Stimulated activated CD4-positive, alpha-beta T cell treated with anti-CD3 and anti-CD28 coated beads, Interleukin-12 subunit alpha, Interleukin-12 subunit beta, amount 100 ng/mL, for 24 hours (primary cell): ENCODE measurements around the gene TXNRD3.

ENCODE experiments used
- DNase-seq, 2 experiments: peaks; one replicate each; pipeline ENCODE4 v3.0.0-alpha.2; 2020; ENCODE audit warnings: low read depth in 2 of 2

The TXNRD3 gene

DNA sequence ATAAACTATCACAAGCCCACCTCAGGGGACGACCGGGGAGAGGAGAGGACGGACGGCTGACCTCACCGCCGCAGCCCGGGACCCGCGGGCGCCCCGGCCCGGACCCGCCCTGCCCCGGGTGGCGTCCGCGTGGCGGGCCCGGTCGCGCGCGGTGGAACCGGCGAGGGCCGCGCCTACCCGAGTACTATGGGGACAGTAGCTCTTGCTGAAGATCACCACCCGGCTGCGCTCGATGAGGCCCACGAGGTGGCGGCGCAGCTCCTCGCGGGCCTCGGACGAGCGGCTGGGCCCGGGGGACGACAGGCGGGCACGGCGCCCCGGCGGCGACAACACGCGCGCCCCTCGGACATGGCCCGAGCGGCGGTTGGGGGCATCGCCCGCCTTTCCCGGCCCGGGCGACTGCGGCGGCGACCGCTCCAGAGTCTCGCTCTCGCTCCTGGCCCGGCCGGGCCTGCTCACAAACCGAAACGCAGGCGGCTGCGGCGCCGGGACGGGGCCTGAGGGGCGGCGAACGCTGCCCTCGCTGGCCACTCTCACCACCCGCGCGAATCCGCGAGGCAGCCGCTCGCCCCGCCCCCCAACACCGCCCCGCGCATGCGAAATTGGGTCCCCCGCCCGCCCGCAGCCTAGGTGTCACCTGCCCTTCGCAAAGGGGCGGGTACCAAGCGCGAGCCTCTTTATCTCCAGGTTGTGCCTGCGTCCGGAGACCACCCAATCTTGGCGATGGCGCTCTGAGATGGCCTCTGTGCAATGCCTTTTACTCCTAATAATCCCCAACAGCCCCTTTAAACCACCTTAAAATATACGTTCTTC lies at the start of gene TXNRD3:
Gene TXNRD3, minus strand, starts transcription at position 554 of the 813 bp plus-strand sequence.
- peak; percentile 58 to 80 for DNase-seq

DNA sequence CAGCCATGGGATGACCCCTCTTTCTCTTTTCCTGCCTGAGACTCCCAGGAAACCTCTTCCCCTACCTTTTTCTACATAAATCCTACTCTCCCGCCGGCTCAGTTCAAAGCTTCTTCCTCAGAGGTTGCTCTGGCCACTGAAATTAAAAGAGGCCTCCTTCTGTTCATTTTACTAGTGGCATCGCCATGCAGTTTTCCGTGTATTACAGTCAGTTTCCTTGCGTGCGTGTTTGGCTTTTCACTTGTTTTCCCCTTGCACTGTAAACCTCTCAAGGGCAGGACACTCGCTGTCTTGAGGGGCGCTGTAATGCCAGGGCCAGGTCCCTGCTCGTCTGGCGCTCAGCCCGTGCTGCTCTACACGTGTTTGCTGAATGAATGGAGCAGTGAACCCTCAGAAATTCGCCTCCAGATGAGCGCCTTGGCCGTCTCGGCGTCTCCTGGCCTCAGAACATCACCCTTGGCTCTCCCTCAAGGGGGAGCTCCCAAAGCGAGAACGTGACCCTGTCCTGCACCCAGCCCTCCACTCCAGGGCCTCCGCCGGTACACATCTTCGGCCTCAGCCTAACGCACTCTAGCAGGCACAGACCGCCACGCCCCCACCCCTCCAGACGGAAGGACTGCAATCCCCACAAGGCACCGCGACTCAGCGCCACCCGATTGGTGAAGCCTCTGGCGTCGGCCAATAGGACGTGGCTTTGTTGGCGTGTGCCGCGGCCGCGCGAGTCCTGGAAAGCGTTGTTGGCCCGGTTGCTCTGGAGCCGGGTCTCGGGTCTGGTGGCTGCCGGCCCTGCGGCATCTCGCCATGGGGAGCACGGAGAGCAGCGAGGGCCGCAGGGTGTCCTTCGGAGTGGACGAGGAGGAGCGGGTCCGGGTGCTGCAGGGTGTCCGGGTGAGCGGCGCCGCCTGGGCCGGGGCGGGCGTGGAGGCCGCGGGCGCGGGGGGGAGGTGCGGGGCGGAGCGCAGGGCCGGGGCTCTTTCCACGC lies 48.9 kb upstream of the TXNRD3 start, which contains the start of gene CHCHD6:
Gene CHCHD6, plus strand, starts transcription at position 729 of the 982 bp plus-strand sequence. Its CDS starts 73 bp downstream, at position 802.
- DNase-seq: peak; percentile 93 to 95

DNA sequence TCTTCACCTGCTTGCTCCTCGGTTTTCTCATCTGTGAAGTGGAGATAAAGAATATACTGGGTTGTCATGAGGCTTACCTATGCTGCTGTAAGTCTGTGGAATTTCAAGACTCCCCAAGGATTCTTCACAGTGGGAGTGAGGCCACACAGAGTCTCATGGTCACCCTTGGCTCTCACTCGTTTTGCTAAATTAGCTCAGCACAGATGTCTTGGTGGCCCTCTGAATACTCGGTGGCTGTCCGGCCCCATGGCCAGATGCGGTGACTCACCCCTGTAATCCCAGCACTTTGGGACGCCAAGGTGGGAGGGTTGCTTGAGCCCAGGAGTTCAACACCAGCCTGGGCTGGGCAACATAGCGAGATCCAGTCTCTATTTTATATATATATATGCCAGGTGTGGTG lies 44.1 kb upstream of the TXNRD3 start:
- DNase-seq: no peak

DNA sequence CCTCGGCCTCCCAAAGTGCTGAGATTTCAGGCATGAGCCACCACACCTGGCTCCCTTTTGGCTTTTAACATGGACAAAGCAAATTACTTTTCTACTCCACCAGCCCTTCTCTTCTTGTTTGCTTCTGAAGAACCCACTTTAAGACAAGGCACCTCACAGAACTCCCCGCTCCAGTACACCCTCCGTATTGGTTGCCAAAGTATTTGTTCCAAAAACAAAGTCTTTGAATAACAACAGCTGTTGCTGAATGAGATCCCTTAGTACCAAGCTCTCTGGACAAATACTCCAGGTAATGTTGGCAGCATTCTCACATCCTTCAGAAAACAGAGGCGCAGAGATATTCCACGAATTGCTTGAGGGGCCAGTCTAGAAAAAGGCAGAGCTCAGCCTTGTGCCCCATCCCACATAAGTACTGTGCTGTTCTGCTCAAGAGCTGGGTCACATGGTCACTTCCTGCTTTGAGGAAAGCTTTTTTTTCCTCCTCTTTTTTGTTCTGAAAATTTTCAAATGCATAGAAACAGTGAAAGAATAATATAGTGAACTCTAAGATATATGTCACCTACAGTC lies 41.9 kb upstream of the TXNRD3 start:
- DNase-seq: no peak

DNA sequence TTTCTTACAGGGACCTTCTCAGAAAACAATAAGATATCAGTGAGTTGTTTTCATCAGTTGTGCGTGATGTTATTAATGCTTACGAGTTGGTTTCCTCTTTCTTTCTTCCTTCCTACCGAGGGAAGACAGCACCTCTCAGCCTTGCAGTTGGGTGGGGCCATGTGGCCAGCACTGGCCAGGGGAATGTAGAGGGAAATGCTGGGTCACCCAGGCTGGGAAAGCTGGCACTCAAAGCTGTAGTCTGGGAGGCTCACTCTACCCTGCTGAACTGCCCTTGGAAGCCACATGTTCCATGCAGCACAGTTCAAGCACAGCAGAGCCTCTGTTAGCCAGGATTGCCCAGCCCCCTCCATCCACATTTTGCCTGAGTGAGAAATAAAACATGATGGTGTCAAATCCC lies 39.0 kb upstream of the TXNRD3 start:
- DNase-seq: no peak

DNA sequence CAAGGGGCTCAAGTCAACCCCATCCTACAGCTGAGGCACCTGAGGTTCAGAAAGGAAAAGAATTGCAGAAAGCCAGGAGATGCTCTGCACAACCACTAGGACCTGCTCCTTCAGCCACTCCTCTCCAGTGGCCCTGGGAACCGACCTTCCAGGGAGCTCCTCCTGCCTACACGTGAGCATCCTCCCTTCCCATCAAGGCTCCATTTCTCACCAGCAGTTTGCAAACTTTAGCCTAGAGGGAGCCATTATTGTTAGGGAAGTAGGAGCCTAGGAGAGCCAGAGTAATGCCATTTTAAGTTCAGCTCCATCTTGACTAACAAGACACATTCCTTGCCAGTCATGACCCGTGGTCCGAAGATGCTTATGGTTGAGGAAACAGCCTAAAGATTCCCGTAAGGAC lies 37.9 kb upstream of the TXNRD3 start:
- DNase-seq: no peak

DNA sequence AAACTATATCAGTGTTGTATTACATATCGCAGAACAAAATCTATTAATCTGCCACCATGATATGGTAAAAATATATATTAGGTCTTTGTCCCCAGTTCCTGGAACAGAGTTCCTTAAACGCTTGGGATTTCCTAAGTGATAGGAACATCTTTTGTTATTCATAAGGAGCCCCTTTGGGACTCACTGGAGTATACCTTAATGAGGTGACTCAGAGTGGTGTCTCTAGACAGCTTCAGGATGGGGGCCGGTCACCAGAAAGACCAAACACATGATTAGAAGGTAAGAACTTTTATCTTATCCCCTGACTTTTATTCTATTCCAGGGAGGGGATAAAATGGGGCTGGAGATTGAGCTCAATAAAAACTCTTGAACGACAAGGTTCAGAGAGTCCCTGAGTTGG lies 36.8 kb upstream of the TXNRD3 start:
- DNase-seq: no peak

DNA sequence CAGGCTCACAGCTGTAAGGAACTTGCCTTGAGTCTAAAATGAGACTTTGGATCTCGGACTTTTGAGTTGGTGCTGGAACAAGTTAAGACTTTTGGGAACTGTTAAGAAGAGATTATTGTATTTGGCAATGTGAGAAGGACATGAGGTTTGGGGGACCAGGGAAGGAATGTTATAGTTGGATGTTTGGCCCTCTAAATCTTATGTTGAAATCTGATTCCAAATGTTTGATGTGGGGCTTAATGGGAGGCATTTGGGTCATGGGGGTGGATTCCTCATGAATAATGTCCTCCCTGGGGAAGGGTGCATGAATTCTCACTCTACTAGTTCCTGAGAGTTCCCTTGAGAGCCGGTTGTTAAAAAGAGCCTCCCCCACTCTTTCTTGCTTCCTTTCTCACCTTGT lies 30.6 kb upstream of the TXNRD3 start:
- no peak for DNase-seq

DNA sequence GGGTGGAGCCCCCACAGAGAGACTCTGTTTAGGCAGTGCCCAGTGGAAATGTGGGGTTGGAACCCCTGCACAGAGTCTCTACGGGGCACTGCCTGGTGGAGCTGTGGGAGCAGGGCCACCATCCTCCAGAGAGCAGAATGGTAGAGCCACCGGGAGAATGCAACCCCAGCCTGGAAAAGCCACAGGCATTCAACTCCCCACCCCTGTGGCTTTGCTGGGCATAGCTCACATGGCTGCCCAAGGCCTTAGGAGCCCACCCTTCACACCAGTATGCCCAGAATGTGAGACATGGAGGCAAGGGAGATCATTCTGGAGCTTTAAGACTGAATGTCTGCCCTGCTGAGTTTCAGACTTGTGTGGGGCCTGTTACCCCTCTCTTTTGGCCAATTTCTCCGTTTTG lies 30.1 kb upstream of the TXNRD3 start:
- DNase-seq: no peak

DNA sequence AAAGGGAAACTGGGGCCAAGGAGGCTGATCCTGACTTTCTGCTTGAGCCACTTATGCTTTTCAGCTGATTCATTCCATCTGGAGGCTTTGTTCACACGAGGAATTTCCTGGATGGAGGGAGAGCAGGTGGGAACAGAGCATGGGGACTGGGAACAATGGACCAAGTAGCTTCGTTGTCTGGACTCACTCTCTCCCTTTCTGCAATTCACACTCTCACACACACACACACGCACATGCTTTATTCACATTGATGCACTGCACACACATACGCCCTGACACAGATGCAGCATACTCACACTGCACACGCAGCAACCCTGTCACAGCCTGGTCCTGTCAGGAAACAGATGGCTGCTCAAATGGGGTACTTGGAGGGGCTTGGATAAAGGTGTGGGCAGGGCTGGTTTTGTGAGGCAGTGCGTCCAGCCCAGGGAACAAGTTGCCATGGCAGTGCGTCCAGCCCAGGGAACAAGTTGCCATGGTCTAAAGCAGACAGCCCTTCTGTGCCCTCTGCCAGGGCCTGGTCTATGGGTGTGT lies 29.4 kb upstream of the TXNRD3 start:
- no peak for DNase-seq

DNA sequence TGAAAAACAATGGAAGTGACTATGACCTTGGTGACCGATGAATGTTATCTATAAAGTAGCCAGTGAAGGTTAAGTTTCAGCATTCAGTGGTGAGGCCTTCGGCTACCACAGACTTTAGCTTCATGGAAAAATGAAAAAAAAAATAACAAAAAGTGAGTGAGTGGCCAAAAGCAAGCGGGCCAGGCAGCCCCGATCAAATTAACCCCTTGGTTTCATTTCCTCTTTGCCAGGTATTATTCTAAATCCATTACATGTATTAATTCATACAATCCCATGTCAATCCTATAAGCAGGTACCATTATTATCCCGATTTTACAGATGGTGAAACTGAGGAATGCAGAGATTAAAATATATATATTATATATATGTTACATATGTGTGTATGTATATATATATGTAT lies 28.1 kb upstream of the TXNRD3 start:
- DNase-seq: no peak

DNA sequence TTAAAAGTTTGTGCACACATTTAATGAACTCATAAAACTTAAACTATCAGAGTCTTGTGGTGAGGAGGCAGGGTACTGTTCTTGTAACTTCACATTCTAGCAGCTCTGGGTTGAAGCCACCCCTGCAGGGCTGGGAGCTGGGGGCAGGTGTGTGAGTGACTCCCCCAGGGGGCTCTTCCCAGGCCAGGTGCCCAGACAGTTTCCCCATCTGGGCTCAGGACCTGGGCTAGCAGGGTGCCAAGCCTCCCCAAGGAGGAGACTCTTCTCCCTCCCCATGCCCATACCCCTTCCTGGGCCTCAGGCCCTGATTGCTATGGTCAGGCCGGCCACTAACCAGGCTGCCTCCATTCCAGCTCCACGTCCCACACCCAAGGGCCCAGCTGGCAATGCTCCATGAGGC lies 27.1 kb upstream of the TXNRD3 start:
- DNase-seq: no peak

DNA sequence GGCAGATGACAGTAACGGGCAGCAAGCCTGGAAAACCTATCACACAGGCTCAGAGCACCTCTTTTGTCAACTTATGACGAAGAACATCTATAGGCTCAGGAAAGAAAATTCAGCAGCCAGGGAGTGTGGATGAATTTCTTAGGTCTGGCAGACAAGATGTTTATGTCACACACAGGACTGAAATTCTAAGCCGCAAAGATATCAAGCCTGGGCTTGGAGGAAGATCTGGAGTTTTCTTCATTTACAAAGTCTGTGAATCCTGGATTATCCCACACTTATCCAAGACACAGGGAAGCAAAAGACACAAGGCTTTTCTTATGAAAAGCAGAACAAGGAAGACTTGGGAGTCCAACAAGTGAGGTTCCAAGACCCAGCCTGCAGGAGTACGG lies 25.7 kb upstream of the TXNRD3 start:
- no peak for DNase-seq

DNA sequence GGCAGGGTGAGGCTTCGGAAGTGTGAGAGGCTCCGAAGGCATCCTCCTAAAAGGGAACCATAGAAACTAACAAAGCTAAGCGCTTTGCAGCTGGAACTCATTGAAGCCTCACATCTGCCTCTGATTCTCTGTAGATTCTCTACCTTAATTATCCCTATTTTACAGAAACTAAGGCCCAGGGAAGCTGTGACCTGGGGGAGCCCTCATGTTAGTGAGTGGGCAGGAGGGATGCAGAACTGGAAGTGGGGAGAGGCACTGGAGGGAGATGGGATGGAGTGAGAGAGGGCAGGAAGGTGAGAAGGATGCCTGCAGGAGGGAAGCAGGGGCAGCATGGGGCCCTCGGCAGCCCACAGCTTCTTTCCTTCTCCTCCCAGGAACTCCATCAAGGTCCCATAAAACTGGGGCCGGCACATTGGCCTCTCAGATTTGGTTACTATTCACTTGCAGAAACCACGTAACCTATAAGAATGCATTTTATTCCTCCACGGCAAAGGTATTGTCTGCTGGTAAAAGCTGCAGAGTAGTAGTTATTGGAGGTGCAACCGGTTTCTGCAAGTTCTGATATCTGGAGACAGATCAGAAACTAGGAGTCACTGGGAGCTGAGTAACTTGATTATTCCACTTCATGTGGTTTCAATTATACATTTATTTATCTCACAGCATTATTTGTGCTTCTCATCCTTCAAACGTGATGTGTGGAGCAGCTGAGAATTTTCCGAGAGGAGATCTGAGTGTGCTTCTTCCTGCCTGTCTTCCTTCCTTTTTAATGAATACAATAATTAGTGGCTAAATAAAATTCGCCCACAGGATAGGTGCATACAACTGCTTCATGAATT lies 25.1 kb upstream of the TXNRD3 start:
- DNase-seq: no peak

DNA sequence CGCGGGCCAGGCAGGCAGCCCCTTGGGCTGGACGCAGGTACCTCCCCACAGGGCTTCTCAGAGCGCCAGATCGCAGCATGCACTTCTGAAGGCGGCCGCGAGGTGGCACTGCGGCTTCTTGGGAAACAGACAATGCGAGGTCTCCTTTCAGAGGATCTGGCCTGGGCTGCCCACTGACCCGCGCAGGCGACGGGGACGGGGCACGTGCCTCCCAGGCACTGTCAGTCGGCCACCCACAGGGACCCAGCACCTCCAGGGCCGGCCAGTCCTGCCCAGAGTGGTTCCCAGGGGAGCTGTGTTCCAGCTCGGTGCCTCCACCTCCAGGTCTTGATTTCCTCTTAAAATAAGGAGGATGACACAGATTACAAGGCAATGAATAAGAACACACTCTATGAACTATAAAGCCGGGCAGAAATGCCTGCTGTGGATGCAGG lies 24.4 kb upstream of the TXNRD3 start:
- DNase-seq: peak; percentile 61 to 79

DNA sequence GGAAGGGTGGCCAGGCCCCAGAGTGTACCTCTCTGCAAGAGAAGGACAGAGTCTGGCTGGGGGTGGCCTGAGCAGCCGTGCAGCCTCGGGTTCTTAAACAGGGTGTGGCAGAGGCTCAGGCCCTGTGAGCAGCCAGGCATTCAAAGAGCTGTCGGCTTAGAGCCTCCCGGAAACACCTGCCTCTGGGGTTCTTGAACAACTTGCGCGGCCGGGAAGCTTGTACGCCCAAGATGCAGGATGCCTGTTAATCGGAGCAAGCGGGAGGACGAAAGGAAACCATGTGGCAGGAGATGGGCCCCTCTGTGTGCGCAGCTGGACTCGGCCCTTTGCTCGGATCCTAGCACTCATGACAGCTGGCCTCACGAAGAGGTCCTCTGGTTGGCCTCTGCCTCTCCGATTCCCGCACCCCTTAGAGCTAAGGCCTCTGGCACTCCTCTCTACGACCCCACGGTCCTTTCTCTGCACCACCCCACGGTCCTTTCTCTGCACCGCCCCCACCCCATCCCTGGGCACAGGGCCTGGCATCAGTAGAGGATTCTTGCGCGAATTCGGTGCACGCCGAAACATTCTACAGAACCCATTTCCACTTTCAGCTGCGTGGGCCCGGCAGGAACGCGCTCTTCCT lies 23.9 kb upstream of the TXNRD3 start:
- DNase-seq: no peak

DNA sequence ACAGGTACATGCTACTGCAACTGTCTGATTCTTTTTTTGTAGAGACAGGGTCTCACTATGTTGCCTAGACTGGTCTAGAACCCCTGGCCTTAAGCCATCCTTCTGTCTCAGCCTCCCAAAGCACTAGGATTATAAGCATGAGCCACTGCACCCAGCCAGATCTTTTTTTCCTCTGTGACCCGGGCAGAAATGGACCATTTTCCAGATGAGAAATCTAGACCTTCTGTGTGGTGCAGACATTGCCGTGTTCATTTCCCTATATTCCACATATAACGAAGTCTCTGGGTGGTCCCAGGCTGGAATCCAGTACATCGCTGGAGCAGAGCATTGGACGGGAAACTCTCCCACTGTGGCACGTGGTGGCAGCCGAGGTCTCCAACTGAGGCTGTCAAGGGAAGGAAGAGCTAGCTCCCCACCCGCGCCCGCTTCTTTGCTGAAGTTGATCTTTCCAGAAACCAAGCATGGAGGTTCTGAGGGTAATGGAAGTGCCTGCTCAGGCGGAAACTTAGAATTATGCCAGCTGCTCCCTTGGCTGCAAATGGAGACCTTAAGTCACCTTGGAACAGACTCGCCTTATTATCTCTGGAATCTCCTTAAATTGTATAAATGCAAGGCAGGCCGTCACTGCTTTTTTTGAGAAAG lies 23.1 kb upstream of the TXNRD3 start:
- no peak for DNase-seq

DNA sequence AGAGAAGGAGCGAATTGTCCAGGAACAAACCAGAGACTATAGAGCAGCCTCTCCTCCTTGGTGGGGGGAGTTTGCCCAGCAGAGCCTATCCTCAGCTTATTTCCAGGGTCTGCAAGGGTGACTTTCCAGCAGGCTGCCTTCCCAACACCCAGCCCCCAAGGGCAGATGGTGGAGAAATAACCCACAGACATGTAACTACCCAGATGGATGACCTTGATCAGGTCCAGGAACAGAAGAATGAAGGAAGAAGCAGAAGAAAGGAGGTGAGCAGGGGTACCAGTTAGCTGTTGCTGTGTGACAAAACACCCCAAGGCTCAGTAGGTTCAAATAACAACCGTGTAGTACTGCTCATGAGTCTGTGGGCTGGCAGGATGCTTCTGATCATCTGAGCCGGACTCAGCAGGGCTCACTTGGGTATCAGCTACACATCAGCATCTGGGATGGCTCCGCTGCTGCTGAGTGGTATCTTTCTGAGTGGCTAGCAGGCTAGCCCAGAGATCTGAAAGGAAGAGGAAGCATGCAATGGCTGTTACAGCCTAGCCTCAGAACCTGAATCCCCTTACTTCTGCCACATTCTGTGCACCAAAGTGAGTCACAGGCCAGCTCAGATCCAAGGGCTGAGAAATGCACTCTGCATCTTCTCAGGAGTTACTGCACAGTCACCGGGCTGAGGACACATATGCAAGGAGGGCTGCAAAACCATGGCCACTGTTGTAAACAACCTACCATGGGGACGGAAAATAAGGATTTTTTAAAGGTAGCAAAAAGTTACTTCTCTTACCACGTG lies 22.2 kb upstream of the TXNRD3 start:
- DNase-seq: no peak

DNA sequence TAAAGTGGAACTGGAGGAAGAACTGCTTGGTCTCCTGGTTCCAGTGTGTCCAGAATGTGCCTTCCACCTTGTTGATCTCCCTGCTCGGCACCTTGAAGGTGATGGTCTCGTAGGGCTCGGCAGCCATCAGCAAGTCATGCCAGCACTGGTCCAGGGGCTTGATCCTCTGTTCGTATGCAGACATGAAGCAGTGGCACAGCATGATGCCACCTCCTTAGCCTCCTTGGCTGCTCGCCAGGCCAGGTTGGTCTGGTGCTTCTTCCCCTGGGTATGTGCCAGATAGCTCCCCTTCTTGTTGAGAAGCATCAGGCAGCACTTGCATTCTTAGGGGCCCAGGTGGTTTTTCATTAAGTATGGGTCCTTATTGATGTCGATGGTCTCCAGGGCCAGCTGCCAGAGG lies 17.8 kb upstream of the TXNRD3 start:
- DNase-seq: no peak
